Measurements from ENCODE around the gene KRTAP10-11.

DNA sequence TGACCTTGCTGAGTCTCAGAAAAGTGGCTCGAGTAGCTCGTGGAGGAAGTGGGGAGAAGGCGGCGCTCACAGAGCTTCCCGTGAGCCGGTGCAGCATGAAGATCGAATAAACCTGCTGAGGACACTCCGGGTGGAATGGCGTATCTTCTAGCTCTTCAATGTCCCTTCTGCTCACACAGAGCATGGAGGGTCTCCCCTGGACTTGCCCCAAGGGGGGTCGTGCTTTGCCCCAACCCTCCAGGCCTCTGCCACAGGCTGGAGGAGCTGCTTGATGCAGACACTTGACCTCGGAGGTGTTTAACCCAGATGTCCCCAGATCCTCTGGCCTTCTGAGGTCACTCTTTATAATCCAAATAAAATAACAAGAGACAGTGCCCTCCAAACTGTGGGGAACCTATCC, 48.6 kb downstream of the KRTAP10-11 start:
- TF ChIP-seq, protein P1, sequence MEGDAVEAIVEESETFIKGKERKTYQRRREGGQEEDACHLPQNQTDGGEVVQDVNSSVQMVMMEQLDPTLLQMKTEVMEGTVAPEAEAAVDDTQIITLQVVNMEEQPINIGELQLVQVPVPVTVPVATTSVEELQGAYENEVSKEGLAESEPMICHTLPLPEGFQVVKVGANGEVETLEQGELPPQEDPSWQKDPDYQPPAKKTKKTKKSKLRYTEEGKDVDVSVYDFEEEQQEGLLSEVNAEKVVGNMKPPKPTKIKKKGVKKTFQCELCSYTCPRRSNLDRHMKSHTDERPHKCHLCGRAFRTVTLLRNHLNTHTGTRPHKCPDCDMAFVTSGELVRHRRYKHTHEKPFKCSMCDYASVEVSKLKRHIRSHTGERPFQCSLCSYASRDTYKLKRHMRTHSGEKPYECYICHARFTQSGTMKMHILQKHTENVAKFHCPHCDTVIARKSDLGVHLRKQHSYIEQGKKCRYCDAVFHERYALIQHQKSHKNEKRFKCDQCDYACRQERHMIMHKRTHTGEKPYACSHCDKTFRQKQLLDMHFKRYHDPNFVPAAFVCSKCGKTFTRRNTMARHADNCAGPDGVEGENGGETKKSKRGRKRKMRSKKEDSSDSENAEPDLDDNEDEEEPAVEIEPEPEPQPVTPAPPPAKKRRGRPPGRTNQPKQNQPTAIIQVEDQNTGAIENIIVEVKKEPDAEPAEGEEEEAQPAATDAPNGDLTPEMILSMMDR (IDR thresholded peaks at IDR 0.05; ENCODE audit: low read depth, low read length, poor library complexity, severe bottlenecking): no peak
- TF ChIP-seq EZH2phosphoT487 (IDR thresholded peaks at IDR 0.05; ENCODE audit: borderline replicate concordance, low read length): no peak
